Dermis microvascular lymphatic vessel endothelial cell (primary cell): ENCODE results near the gene DDIAS. TPM values are rescaled to one million over a fixed set of nuclear protein-coding genes. Genes with fewer than 3 reads are reported as not detected.
"Not testable (repeated sequence)": the region's sequence is repeated elsewhere in the genome, so short reads cannot be mapped to it uniquely, and the experiment has no call there.

Source experiments
- DNase-seq, 2 donors: peaks; one replicate each; pipeline versions ENCODE4 v3.0.0 to v3.0.0-alpha.2; 2010; ENCODE audit warnings: low read depth in 2 of 2
- total RNA-seq: library from RNA; depleted of rRNA; stranded (reverse); fragments of >200 nt; gene quantifications from 2 replicates; pipeline ENCODE4 v1.2.1, GENCODE V29; 2014

DDIAS gene
- total RNA-seq, 1 donor from 2014 or later = 4.4 TPM

DNA sequence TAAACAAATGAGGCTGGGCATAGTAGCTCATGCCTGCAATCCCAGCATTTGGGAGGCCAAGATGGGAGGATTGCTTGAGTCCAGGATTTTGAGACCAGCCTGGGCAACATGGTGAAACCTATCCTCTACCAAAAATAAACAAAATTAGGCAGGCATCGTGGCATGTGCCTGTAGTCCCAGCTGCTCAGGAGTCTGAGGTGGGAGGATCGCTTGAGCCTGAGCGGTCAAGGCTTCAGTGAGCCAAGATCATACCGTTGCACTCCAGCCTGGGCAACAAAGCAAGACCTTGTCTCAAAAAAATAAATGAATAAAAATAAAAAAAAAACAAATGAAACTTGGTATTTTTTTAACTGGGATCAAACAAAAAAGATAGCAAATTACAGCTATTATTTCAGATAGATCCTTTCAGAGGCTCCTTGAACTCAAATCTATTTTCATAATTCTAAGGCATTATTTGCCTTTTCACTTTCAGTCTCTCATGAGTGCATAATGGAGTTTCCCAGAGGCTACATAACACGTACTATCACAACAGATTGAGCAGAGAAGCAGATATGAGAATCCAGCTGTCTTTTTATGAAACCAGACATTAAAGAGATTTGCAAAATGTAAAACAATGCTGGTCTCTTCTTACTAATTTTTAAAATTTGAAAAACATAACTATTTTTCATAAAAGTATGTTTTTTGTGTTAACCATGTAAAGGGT, 23.1 kb downstream of the DDIAS start:
- DNase-seq = no peak

DNA sequence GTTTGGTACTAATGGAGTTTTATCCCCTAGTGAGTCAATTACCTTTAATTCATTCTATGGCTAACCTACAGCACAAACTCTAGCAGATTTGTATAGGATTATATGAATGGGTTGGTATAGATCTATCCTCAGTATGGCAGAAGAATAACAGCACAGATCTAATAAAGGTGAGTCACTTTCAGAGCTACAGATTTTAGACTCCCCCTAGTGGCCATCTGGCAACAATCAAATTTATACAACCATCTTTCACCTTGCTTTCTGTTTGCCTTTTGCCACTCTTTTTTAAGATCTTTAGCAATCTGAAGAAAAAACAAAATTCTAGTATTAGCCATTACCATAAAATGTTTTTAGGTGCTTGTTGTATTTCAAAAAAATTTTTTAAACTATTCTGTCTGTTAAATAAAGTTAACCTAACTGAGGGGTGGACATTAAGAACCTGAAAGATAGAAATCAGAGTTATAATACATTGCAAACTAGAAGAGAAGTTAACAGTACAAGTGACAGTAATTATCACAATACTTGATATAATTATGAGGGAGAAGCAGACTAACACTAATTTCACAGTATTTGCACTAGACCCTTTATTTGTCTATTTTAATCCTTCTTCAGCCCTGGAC, 25.8 kb downstream of the DDIAS start:
- DNase-seq = peak; percentile 51 to 70

DNA sequence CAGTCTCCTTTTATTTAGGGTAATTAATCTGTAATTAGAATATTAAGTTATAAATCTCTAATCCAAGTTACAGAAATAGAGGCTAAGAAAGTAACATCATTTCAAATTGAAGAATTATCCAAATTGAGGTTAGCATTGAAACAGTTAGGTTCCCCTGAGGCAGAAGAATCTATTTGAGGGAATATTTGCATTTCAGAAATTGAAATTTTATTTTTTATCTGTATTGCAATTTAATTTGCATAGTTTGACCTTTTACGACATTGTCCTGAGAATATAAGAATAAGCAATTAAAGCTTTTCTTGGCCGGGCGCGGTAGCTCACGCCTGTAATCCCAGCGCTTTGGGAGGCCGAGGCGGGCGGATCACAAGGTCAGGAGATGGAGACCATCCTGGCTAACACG, 27.6 kb downstream of the DDIAS start:
- no peak for DNase-seq

DNA sequence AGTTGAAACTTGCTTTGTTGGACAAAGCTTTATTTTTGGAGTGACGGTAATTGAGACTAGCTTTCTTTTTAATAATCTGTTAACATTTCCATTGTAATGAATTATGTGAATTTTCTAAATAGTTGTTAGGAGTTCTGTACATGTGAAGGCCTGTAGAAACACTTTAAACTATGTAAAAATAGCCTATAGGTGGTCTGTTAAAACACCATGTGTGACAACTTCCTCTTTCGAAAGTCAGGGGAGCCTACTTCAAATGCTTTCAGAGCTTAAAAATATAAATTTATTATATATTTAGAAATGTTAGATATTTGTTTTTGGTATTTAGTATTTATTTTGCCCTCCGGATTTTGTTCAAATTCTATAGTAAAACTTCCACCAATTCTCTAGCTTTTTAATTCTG, 28.7 kb downstream of the DDIAS start:
- DNase-seq = no peak

DNA sequence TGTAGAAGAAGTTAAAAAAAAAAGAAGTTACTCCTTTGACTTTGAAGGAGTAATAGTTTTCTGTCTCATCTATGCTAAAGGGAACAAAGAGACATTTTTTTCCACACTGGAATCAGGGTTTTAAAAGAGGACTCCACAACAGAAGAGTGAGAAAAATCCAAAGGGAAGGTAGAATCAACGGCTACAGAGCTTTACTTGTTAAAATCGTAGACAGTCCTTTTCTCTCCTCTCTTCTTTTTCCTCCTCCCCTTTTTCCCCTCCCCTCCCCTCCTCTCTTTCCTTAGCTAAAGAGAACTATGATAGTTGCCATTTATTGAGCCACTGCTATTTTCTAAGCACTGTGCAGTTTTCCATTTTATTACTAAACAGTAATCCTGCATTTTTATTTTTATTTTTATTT, 29.2 kb downstream of the DDIAS start:
- no peak for DNase-seq

DNA sequence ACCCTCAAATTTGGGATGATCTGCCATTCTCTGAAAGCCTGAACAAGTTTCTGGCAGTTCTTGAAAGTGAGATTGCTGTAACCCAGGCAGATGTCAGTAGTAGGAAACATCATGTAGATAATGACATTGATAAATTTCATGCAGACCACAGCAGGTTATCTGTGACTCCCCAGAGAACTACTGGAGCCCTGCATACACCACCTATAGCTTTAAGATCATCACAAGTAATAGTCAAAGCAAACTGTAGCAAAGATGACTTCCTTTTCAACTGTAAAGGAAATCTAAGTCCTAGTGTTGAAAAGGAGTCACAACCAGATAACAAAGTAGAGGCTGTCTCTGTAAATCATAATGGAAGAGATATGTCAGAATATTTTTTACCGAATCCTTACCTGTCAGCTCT, 31.0 kb downstream of the DDIAS start:
- no peak for DNase-seq

DNA sequence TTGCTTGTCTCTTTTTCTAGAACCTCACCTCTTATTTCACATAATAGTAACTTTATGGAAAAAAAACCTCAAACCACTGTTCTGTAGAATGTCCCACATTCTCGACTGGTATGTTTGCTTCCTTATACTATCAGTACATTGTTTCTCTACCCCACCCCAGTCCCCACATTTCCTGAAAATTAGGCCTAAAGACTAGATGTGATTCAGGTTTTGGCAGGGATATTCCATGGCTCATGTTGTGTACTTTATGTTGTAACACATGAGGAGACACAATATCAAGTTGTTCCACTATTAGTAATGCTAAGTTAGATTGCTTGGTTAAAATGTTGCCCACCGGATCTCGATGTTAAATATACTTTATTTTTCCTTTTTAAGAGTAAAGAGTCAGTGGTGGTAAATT, 34.7 kb downstream of the DDIAS start:
- peak in 1 of 2 donors; percentile 64 for DNase-seq

DNA sequence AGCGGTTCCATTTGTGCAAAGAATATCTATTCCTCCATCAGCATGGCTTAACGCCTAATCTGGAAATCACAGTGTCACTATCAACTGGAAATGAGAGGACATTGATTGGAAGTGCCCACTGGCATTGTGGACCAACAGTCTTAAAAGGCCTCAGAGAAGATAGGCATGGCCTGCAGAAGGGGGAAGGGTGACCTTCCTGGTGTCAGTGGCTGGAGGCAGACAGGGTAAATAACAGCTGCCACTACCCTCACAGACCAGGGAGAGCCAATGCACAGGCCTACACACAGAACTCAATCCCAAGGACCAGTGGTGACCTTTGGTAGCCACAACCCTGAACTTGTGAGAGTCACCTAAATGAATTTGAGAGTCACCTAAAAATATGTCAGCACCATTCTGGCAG, 36.0 kb downstream of the DDIAS start:
- DNase-seq = no peak

DNA sequence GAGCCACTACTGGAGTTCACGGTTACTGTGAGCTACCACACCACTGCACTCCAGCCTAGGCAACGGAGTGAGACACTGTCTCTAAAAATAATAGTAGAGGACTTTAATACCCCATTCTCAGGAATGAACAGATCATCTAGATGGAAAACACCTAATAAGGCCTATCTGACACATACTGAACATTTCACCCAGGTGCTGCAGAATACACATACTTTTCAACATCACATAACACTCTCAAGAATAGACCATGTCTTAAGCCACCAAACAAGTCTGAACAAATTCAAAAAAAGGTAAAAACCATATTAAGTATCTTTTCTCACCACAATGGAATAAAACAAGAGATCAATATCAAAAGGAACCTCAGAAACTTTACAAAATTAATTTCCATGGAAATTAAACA, 37.9 kb downstream of the DDIAS start:
- DNase-seq = no peak

DNA sequence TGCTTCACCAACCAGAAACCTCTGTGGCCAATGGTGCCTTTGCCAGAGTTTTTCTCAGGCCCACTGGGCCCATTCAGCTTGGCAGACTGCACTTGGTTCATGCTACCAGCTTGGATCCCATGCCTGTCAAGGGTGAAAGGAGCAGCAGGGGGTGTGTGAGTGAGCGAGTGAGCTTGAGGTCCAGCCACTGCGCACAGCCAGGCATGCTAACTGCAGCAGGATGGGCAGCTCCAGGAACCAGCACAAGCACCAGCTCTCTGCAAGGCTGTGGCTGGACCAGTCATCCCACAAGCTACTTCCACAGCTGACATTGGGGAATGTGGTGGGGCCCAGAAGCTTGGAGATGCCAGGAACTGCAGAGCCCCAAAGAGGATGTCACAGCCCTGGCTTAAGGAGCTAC, 40.8 kb downstream of the DDIAS start:
- no peak for DNase-seq

DNA sequence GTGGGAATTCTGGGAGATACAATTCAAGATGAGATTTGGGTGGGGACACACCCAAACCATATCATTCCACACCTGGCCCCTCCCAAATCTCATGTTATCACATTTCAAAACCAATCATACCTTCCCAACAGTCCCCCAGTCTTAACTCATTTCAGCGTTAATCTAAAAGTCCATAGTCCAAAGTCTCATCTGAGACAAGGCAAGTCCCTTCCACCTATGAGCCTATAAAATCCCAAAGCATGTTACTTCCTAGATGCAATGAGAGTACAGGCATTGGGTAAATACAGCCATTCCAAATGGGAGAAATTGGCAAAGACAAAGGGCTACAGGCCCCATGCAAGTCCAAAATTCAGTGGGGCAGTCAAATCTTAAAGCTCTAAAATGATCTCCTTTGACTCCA, 41.9 kb downstream of the DDIAS start:
- not testable (repeated sequence) for DNase-seq

DNA sequence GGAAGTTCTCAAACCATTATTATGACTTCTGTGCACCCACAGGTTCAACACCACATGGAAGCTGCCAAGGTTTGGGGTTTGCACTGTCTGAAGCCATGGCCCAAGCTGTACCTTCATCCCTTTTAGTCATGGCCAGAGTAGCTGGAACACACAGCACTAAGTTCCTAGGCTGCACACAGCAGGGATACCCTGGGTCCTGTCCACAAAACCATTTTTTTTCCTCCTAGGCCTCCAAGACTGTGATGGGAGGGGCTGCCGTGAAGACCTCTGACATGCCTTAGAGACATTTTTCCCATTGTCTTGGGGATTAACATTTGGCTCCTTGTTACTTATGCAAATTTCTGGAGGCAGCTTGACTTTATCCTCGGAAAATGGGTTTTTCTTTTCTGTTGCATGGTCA, 42.7 kb downstream of the DDIAS start:
- DNase-seq = no peak

DNA sequence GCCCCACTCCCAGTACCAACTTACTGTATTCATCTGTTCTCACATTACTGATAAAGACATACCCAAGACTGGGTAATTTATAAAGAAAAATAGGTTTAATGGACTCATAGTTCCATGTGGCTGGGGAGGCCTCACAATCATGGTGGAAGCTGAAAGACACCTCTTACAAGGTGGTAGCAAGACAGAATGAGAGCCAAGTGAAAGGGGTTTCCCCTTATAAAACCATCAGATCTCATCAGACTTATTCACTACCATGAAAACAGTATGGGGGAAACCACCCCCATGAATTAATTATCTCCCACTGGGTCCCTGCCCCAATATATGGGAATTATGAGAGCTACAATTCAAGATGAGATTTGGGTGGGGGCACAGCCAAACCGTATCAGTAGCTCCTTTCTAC, 43.5 kb downstream of the DDIAS start:
- not testable (repeated sequence) for DNase-seq

DNA sequence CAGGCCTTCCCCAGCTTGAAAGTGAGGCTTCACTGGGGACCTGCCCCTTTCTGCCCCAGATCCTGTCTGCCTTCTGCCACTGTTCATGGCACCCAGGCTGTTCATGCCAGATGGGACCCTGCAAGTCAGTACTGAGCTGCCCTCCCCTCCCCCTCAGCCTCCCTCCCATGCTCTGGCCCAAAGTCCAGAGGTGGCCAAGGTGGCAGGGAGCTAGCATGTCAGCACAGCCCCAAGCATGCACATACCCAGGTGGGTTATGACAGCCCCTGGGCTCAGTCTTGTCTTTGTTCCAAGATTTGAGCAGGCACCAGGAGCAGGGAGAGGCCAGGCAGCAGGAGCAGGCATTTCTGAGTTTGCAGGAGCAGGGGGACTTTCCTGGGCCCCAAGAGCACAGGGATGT, 44.1 kb downstream of the DDIAS start:
- DNase-seq = no peak

DNA sequence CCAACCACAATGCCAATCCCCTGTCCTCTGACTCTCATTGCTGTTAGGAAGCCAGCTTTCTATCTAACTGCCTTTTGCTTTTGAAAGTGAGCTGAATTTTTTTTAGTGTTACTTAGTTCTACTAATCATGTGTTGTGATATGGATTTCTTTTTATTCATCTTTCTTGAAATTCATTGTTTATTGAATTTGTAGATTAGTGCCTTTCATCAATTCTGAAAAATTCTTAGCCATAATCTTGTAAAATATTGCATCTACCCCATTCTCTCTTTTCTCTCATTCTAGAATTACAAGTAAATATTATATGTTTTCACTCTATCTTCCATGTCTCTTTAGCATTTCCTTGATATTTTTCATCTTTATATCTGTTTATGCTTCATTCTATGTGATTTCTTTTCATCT, 47.8 kb downstream of the DDIAS start:
- DNase-seq = no peak

DNA sequence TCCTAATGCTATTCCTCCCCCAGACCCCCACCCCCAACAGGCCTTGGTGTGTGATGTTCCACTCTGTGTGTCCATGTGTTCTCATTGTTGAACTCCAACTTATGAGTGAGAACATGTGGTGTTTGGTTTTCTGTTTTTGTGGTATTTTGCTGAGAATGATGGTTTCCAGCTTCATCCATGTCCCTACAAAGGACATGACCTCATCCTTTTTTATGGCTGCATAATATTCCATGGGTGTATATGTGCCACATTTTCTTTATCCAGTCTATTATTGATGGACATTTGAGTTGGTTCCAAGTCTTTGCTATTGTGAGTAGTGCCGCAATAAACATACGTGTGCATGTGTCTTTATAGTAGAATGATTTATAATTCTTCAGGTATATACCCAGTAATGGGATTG, 49.0 kb downstream of the DDIAS start:
- not testable (repeated sequence) for DNase-seq

DNA sequence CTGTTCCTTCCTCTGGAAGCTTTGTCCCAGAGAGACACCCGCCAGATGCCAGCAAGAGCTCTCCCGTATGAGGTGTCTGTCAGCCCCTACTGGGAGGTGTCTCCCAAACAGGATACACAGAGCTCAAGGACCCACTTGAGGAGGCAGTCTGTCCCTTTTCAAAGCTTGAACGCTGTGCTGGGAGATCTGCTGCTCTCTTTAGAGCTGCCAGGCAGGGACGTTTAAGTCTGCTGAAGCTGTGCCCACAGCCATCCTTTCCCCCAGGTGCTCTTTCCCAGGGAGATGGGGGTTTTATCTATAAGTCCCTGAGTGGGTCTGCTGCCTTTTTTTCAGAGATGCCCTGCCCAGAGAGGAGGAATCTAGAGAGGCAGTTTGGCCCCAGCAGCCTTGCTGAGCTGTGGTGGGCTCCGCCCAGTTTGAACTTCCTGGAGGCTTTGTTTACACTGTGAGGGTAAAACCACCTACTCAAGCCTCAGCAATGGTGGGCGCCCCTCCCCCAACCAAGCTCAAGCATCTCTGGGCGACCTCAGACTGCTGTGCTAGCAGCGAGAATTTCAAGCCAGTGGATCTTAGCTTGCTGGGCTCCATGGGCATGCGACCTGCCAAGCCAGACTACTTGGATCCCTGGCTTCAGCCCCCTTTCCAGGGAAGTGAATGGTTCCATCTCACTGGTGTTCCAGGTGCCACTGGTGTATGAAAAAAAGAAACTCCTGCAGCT, 54.4 kb downstream of the DDIAS start:
- DNase-seq = not testable (repeated sequence)

DNA sequence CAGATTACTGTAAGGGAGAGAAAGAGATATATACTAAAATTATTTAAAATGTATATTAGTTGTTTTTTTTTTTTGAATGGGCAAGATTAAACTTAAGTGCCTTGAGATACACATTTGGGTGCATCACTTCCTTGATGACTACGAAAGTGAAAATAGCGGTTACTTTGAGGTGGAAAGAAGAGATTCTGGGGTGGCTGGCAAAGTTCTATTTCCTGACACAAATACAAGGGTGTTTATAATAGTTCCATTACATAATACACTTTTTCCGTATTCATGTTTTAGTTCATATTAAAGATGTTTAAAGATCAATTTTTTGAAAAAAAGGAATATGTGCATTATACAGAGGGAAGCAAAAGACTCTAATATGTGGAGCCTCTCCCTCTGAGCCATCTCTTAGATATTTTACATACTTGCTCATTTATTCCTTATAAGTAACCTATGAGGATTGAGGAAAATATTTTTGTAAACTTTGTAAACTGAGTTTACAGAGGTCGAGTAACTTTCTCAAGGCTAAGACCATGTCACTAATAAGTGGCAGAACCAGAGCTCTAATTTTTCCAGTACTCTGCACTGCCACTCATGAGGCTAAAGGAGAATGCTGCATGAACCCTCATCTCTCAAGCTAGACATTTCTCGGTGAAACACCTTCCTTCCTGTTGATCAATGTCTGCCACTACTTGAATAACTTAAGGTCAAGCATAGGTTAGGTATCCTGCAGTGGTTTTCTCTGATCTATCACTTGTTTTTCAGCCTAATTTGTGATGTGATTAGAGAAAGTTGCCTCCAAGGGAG, 58.6 kb downstream of the DDIAS start:
- no peak for DNase-seq

DNA sequence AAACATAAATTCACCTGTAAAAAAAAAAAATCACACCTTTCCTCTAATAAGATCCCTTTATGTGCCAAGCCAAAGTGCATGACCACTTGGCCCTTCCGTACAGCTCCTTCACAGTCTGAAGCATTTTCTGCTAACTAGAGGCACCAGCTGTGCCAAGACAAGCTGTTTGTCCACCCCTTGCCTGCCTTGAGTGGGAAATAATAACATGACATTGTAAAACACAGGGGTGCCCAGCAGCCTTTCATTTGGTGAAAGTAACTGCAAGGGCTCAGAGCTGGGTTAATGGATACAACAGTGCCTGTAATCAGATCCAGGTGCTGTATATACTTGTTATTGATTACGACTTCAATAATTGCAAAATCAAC, 59.2 kb downstream of the DDIAS start:
- DNase-seq = no peak

DNA sequence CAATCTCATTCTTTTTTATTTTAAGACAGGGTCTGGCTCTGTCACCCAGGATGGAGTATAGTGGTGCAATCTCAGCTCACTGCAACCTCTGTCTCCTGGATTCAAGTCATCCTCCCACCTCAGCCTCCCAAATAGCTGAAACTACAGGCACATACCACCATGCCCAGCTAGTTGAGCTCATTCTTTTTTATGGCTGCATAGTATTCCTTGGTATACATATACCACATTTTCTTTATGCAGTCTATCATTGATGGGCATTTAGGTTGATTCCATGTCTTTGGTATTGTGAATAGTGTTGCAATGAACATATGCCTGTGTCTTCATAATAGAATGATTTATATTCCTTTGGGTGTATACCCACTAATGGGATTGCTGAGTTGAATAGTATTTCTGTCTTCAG, 60.5 kb downstream of the DDIAS start:
- DNase-seq = not testable (repeated sequence)

DNA sequence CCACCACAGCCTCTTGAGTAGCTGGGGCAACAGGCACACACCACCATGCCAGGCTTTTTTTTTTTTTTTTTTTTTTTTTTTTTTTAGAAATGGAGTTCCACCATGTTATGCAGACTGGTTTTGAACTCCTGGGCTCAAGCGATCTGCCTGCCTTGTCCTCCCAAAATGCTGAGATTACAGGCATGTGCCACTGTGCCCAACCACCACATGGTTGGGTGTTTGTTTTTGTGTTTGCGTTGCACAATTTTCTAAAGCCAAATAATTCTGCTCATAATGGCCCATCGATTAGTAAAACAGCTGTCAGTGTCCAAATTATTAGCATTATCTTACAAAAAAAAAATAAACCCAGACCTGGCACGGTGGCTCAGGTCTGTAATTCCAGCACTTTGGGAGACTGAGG, 65.8 kb downstream of the DDIAS start:
- DNase-seq = no peak

DNA sequence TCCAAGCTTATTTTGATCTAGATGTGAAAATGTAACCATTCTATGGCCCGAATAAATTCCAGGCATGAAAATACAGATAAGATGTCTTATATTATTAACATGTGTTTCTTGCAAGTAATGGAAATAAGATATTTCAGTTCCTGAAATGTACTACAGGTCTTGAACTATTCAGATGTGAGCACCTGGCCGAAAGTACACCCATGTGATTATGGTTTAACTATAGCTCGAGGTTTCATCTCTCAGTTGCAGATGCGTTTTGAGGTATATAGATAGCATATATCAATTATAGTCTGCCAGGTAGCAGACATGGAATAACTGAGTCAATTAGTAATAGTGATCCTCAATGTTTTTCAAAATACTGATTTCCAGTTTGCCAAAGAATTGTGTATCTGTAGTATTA, 68.3 kb downstream of the DDIAS start:
- no peak for DNase-seq
